ENCODE data around the gene AKR1B1.

Gene AKR1B1

GRCh38 chr7:134444198-134444960, 14.5 kb downstream of the AKR1B1 start:
- DNase-seq (ENCODE audit: low read depth in 2 of 2), result no peak

- no peak for DNase-seq (ENCODE audit: low read depth in 2 of 2)
Observed at GRCh38 chr7:134443396-134444070, 15.4 kb downstream of the AKR1B1 start.

- no peak for DNase-seq (ENCODE audit: low read depth in 2 of 2)
Observed at GRCh38 chr7:134442441-134443220, 16.3 kb downstream of the AKR1B1 start.

- DNase-seq (ENCODE audit: low read depth in 2 of 2), result no peak
Observed at GRCh38 chr7:134441264-134441663, 17.6 kb downstream of the AKR1B1 start.

GRCh38 chr7:134440476-134440875, 18.4 kb downstream of the AKR1B1 start:
- no peak for DNase-seq (ENCODE audit: low read depth in 2 of 2)

GRCh38 chr7:134440067-134440466, 18.8 kb downstream of the AKR1B1 start:
- no peak for DNase-seq (ENCODE audit: low read depth in 2 of 2)

GRCh38 chr7:134438946-134439345, 20.0 kb downstream of the AKR1B1 start:
- no peak for DNase-seq (ENCODE audit: low read depth in 2 of 2)

- no peak for DNase-seq (ENCODE audit: low read depth in 2 of 2)
Observed at GRCh38 chr7:134435161-134435920, 23.6 kb downstream of the AKR1B1 start.

GRCh38 chr7:134434701-134435100, 24.2 kb downstream of the AKR1B1 start:
- no peak for DNase-seq (ENCODE audit: low read depth in 2 of 2)

GRCh38 chr7:134433430-134433829, 25.5 kb downstream of the AKR1B1 start:
- DNase-seq (ENCODE audit: low read depth in 2 of 2), result no peak

- peak; percentile 81 to 83 for DNase-seq (ENCODE audit: low read depth in 2 of 2)
Observed at GRCh38 chr7:134432296-134433152, 26.4 kb downstream of the AKR1B1 start.

- no peak for DNase-seq (ENCODE audit: low read depth in 2 of 2)
Observed at GRCh38 chr7:134431815-134432214, 27.1 kb downstream of the AKR1B1 start.

GRCh38 chr7:134429481-134429880, 29.4 kb downstream of the AKR1B1 start:
- DNase-seq (ENCODE audit: low read depth in 2 of 2), result no peak

- DNase-seq (ENCODE audit: low read depth in 2 of 2), result no peak
Observed at GRCh38 chr7:134428942-134429341, 30.0 kb downstream of the AKR1B1 start.

- peak in 1 of 2 experiments; percentile 6 for DNase-seq (ENCODE audit: low read depth in 2 of 2)
Observed at GRCh38 chr7:134427896-134428295, 31.0 kb downstream of the AKR1B1 start.

GRCh38 chr7:134425777-134426176, 33.1 kb downstream of the AKR1B1 start:
- DNase-seq (ENCODE audit: low read depth in 2 of 2), result no peak

GRCh38 chr7:134422638-134423037, 36.3 kb downstream of the AKR1B1 start:
- DNase-seq (ENCODE audit: low read depth in 2 of 2), result no peak

GRCh38 chr7:134422008-134422407, 36.9 kb downstream of the AKR1B1 start:
- DNase-seq (ENCODE audit: low read depth in 2 of 2), result no peak

- DNase-seq (ENCODE audit: low read depth in 2 of 2), result peak in 1 of 2 experiments; percentile 23
Observed at GRCh38 chr7:134420424-134421125, 38.3 kb downstream of the AKR1B1 start.

GRCh38 chr7:134419875-134420274, 39.0 kb downstream of the AKR1B1 start:
- DNase-seq (ENCODE audit: low read depth in 2 of 2), result no peak

Measured in fibroblast of skin of left quadriceps (primary cell).